HAP-1 (cell line): ENCODE data around the gene PTPRU.
"Not testable (repeated sequence)": the region's sequence is repeated elsewhere in the genome, so short reads cannot be mapped to it uniquely, and the experiment has no call there.

Source experiments
- DNase-seq, 2 experiments: peaks; one replicate each; pipeline ENCODE4 v3.0.0-alpha.2; 2016 to 2020; ENCODE audit warnings: low spot score in 2 of 2
- H3K27me3 ChIP-seq: fragments of 250-450 bp; sonication (Bioruptor Pico); 2 replicates; pipeline ENCODE4 v1.5.1; 2020; ENCODE audit warnings: low read depth, mild to moderate bottlenecking, moderate library complexity
- H3K36me3 ChIP-seq: fragments of 250-450 bp; sonication (Bioruptor Pico); replicated peaks from 2 replicates; pipeline ENCODE4 v1.5.1; 2020; ENCODE audit warnings: mild to moderate bottlenecking
- H3K4me1 ChIP-seq: fragments of 250-450 bp; sonication (Bioruptor Pico); 2 replicates; pipeline ENCODE4 v1.5.1; 2020; ENCODE audit warnings: mild to moderate bottlenecking
- H3K4me3 ChIP-seq: fragments of 250-450 bp; sonication (Bioruptor Pico); 2 replicates; pipeline ENCODE4 v1.5.1; 2020; ENCODE audit warnings: mild to moderate bottlenecking, moderate library complexity
- H3K9me3 ChIP-seq: fragments of 250-450 bp; sonication (Bioruptor Pico); 2 replicates; pipeline ENCODE4 v1.5.1; 2020; ENCODE audit warnings: mild to moderate bottlenecking, moderate library complexity
- in situ Hi-C: fragments of 300-500 bp; cut with MboI; formaldehyde crosslinking; loops from 3 replicates; pipeline ENCODE4 v1.14.3; 2020; ENCODE audit warnings: low sequenced_read_pairs, inconsistent platforms, mixed read lengths

PTPRU gene

GRCh38 chr1:29304025-29304684 is 67.8 kb downstream of the PTPRU start:
- H3K9me3 ChIP-seq: no peaks in the 10 kb centered on the region
- H3K27me3 ChIP-seq: no peaks in the 10 kb centered on the region
- H3K36me3 ChIP-seq: peaks cover 37% of the 10 kb centered on the region
- H3K4me1 ChIP-seq: 0 out of 2 replicates have a peak, but pooled peaks cover 5% of the 10 kb centered on the region
- no peak overlapping the region for H3K4me3 ChIP-seq
- in situ Hi-C loops: no loop called here
- DNase-seq: no peak

DNA sequence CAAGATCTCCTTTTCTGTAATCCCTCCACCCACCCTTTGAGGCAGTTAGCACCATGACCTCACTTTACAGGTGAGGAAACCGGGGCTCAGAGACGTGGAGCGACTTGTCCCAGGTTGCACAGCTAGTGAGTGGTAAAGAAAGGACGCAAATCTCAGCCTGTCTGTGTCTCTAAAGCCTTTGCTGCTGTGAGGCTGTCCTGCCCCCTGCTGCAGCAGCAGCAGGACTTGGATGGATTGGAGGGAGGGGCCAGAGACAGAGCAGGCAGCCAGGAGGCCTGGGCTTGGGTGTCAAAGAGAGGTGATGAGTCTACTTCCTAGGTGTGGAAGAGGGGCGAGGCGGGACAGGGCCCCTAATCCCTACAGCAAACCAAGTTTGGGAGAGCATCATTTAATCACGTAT is 69.6 kb downstream of the PTPRU start:
- H3K36me3 ChIP-seq: peaks cover 30% of the 10 kb centered on the region
- H3K27me3 ChIP-seq: no peaks in the 10 kb centered on the region
- H3K4me3 ChIP-seq: no peak overlapping the region
- in situ Hi-C loops: no loop called here
- H3K4me1 ChIP-seq: 0 out of 2 replicates have a peak, but pooled peaks cover 5% of the 10 kb centered on the region
- DNase-seq: no peak
- H3K9me3 ChIP-seq: no peaks in the 10 kb centered on the region

GRCh38 chr1:29306471-29307140 is 70.3 kb downstream of the PTPRU start:
- H3K36me3 ChIP-seq: peaks cover 33% of the 10 kb centered on the region
- in situ Hi-C loops: no loop called here
- 0 out of 2 replicates have a peak, but pooled peaks cover 5% of the 10 kb centered on the region for H3K4me1 ChIP-seq
- H3K27me3 ChIP-seq: no peaks in the 10 kb centered on the region
- no peaks in the 10 kb centered on the region for H3K9me3 ChIP-seq
- no peak for DNase-seq
- H3K4me3 ChIP-seq: no peak overlapping the region

DNA sequence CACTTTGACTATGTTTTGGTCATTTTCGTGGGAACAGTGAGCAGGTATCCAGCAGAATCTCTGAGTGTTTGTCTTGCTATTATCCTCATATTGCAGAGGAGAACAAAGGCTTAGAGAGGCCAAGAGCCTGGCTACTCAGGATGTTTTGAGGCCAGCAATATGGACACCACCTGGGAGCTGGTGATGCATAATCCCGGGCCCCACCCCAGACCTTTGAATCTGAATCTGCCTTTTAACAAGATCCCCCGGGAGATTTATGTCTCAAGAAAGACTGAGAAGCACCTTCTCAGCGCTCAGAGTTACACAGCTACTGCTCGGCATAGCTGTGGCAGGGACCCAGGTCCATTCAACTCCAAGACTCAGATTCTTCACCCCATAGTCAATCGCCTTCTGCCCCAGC is 72.8 kb downstream of the PTPRU start:
- Histone ChIP-seq H3K4me1 (no peaks in the 10 kb centered on the region), H3K9me3 (no peaks in the 10 kb centered on the region), H3K4me3 (no peak overlapping the region), H3K36me3 (peaks cover 36% of the 10 kb centered on the region), H3K27me3 (no peaks in the 10 kb centered on the region)
- DNase-seq: no peak
- in situ Hi-C loops: no loop called here

- no peaks in the 10 kb centered on the region for H3K9me3 ChIP-seq
- in situ Hi-C loops: no loop called here
- no peaks in the 10 kb centered on the region for H3K27me3 ChIP-seq
- H3K4me1 ChIP-seq: no peaks in the 10 kb centered on the region
- H3K4me3 ChIP-seq: no peak overlapping the region
- peaks cover 33% of the 10 kb centered on the region for H3K36me3 ChIP-seq
- DNase-seq: no peak
Measured at GRCh38 chr1:29309621-29310020, 73.3 kb downstream of the PTPRU start.

GRCh38 chr1:29310616-29311180 is 74.4 kb downstream of the PTPRU start:
- Histone ChIP-seq H3K36me3 (peaks cover 29% of the 10 kb centered on the region), H3K9me3 (no peaks in the 10 kb centered on the region), H3K27me3 (no peaks in the 10 kb centered on the region), H3K4me3 (no peak overlapping the region), H3K4me1 (no peaks in the 10 kb centered on the region)
- no peak for DNase-seq
- in situ Hi-C loops: no loop called here

GRCh38 chr1:29311352-29312030 is 75.2 kb downstream of the PTPRU start:
- no peaks in the 10 kb centered on the region for H3K9me3 ChIP-seq
- no peak overlapping the region for H3K4me3 ChIP-seq
- H3K4me1 ChIP-seq: no peaks in the 10 kb centered on the region
- in situ Hi-C loops: no loop called here
- H3K36me3 ChIP-seq: peaks cover 34% of the 10 kb centered on the region
- DNase-seq: no peak
- H3K27me3 ChIP-seq: no peaks in the 10 kb centered on the region

DNA sequence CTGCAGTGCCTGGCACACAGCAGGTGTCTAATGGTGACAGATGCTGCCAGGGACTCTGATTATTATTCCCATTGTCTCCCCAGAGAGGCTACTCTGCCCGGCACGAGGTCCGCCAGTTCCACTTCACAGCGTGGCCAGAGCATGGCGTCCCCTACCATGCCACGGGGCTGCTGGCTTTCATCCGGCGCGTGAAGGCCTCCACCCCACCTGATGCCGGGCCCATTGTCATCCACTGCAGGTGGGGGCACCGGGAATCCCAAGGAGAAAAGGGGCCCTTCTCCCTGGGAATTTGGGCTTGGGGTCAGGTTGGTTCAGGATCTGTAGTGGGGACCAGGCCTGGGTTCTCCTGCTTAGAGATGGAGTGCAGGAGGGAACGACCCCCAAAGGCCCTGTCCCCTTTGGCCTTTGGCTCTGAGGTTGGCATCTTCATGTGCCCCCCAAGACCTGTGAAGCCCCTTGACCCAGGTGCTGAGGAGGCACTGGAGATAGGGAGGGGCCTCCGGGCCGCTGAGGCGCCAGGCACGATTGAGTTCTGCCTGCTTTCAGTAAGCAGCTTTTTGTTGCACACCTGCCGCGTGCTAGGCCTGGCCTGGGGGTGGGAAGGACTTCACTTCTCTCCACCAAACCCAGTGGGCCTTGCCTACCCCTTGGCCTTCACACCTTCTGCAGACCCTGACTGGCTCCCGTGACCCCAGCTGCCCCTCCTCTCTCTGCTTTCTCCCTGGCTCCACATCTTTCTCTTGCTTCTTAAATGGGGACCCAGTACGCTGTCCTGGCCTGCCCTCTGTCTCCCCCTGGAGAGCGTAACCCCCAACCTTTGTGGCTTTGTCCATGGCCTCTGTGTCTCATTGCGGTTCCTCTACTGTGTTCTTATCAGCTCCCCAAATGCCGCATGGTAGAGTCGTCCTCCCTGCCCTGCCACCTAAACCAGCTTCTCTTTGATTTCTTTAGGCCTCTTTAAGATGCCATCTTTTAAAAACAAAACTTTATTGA is 76.4 kb downstream of the PTPRU start:
- Histone ChIP-seq H3K36me3 (peaks cover 45% of the 10 kb centered on the region), H3K4me1 (no peaks in the 10 kb centered on the region), H3K27me3 (no peaks in the 10 kb centered on the region), H3K9me3 (no peaks in the 10 kb centered on the region), H3K4me3 (no peak overlapping the region)
- DNase-seq: no peak
- in situ Hi-C loops: no loop called here

DNA sequence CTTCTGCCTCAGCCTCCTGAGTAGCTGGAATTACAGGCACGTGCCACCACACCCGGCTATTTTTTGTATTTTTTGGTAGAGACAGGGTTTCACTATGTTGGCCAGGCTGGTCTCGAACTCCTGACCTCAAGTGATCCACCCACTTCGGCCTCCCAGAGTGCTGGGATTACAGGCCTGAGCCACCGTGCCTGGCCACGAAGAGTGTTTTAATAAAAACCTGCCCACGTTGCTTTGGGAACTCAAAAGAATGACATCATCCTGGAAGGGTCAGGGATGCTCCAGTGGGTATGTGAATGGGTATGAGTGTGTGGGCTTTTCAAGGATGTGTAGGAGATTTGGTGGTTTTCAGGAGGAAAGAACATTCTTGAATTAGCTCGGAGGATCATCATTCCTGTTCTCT is 78.4 kb downstream of the PTPRU start:
- H3K9me3 ChIP-seq, in situ Hi-C loops, H3K4me3 ChIP-seq, DNase-seq, H3K27me3 ChIP-seq, H3K4me1 ChIP-seq: not testable (repeated sequence)
- peaks cover 46% of the 10 kb centered on the region for H3K36me3 ChIP-seq

DNA sequence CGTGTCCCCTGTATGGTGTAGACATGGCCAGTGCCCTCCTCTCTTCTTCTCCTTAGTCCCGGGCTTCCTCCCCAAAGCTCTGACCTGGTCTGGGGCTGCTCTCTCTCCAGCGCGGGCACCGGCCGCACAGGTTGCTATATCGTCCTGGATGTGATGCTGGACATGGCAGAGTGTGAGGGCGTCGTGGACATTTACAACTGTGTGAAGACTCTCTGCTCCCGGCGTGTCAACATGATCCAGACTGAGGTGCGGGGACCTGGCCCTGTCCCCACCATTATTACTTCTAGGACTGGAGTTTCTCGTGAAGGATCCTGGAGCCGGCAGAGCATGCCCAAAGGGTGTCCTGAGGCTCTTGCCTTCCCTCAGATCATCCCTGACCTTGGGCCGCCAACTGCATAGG is 78.9 kb downstream of the PTPRU start:
- Histone ChIP-seq H3K4me3 (no peak overlapping the region), H3K36me3 (peaks cover 46% of the 10 kb centered on the region)
- in situ Hi-C loops: no loop called here

DNA sequence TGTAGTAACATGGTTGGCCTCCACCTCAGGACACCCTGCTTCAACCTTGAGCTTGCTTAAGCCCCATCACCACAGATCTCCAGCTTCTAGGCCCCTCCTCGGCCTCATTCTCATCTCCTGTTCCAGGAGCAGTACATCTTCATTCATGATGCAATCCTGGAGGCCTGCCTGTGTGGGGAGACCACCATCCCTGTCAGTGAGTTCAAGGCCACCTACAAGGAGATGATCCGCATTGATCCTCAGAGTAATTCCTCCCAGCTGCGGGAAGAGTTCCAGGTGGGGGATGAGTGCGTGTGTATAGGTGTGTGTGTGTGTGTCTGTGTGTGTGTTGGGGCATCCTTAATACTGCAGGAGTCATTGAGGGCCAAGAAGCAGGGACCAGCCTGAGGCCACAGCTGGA is 79.6 kb downstream of the PTPRU start:
- no peaks in the 10 kb centered on the region for H3K9me3 ChIP-seq
- no peak overlapping the region for H3K4me3 ChIP-seq
- in situ Hi-C loops: no loop called here
- DNase-seq: no peak
- no peaks in the 10 kb centered on the region for H3K27me3 ChIP-seq
- no peaks in the 10 kb centered on the region for H3K4me1 ChIP-seq
- H3K36me3 ChIP-seq: peaks cover 43% of the 10 kb centered on the region

More for the DNA sequence above, 78.9 kb downstream of the PTPRU start:
- no peaks in the 10 kb centered on the region for H3K9me3 ChIP-seq
- no peaks in the 10 kb centered on the region for H3K4me1 ChIP-seq
- H3K27me3 ChIP-seq: no peaks in the 10 kb centered on the region
- no peak for DNase-seq

DNA sequence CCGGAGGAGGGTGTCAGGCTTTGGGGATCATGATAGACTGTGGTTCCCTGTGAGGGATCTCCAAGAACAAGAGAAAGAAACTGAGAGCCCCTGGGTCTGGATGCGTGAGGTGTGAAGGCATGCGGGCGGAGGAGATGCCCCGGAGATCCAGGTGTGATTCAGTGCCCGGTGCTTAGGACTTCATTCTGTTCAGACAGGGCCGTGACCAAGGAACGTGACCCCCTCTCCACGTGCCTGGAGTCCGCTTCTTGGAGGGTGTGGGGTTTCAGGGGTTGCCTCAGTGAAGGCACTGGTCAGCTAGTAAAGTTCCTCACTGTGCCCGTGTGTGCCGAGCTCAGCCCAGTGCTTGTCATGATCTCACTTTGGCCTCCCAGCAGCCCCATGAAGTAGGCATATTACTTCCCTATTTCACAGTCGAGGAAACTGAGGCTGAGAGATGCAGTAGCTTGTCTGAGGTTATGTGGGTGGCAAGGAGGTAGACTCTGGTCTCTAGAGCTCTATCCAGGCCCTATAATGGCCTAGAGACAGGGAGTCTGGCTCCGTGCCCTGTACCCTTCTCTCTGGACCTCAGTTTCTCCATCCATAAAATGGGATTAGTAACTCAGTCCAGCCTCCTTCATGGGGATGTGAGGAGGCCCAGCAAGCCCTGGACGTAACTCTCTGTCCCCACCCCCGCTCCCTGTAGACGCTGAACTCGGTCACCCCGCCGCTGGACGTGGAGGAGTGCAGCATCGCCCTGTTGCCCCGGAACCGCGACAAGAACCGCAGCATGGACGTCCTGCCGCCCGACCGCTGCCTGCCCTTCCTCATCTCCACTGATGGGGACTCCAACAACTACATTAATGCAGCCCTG is 81.0 kb downstream of the PTPRU start:
- no peak overlapping the region for H3K4me3 ChIP-seq
- in situ Hi-C loops: no loop called here
- H3K9me3 ChIP-seq: no peaks in the 10 kb centered on the region
- H3K27me3 ChIP-seq: no peaks in the 10 kb centered on the region
- peaks cover 32% of the 10 kb centered on the region for H3K36me3 ChIP-seq
- DNase-seq: no peak
- H3K4me1 ChIP-seq: no peaks in the 10 kb centered on the region
